ENCODE data around the gene SRSF12.

The SRSF12 gene

GRCh38 chr6:89050697-89051096 lies 67.2 kb downstream of the SRSF12 start:
- H3K27me3 ChIP-seq (replicated peaks; ENCODE audit: insufficient read depth, low read length): no peaks in the 10 kb centered on the region
- H3K79me2 ChIP-seq (ENCODE audit: low read length): no peaks in the 10 kb centered on the region
- no peak overlapping the region for H2AFZ ChIP-seq (ENCODE audit: low read length)
- no peak for DNase-seq
- no peaks in the 10 kb centered on the region for H4K20me1 ChIP-seq (ENCODE audit: insufficient read depth, low read length)
- H3F3A ChIP-seq (ENCODE audit: insufficient read depth, low read length): no peaks in the 10 kb centered on the region
- TF ChIP-seq EZH2phosphoT487 (IDR thresholded peaks at IDR 0.05; ENCODE audit: low read length) (no peak), EZH2 (optimal IDR thresholded peaks at IDR 0.05; ENCODE audit: low read depth, low read length) (no peak), CTCF (IDR thresholded peaks at IDR 0.05; ENCODE audit: low read length) (no peak)
- no peaks in the 10 kb centered on the region for H3K36me3 ChIP-seq (replicated peaks; ENCODE audit: insufficient read depth, low read length)
- no peak overlapping the region for H3K9ac ChIP-seq (ENCODE audit: low read length)
- no peak overlapping the region for H3K4me2 ChIP-seq (ENCODE audit: low read depth, low read length)
- H3K27ac ChIP-seq (ENCODE audit: low read length): no peak overlapping the region
- no peaks in the 10 kb centered on the region for H3K4me1 ChIP-seq (ENCODE audit: low read length)
- no peak overlapping the region for H3K4me3 ChIP-seq (ENCODE audit: low read length)
- H3K9me3 ChIP-seq (replicated peaks; ENCODE audit: insufficient read depth, low read length): no peaks in the 10 kb centered on the region
- H3K9me2 ChIP-seq (replicated peaks; ENCODE audit: insufficient read depth, low read length): no peaks in the 10 kb centered on the region

GRCh38 chr6:89050155-89050554 lies 67.7 kb downstream of the SRSF12 start:
- Histone ChIP-seq H3K9ac (ENCODE audit: low read length) (no peak overlapping the region), H3K9me2 (replicated peaks; ENCODE audit: insufficient read depth, low read length) (no peaks in the 10 kb centered on the region), H3K4me1 (ENCODE audit: low read length) (no peaks in the 10 kb centered on the region), H3K27ac (ENCODE audit: low read length) (no peak overlapping the region), H3K27me3 (replicated peaks; ENCODE audit: insufficient read depth, low read length) (no peaks in the 10 kb centered on the region), H2AFZ (ENCODE audit: low read length) (no peak overlapping the region), H3K79me2 (ENCODE audit: low read length) (no peaks in the 10 kb centered on the region), H3F3A (ENCODE audit: insufficient read depth, low read length) (no peaks in the 10 kb centered on the region), H3K4me2 (ENCODE audit: low read depth, low read length) (no peak overlapping the region), H3K9me3 (replicated peaks; ENCODE audit: insufficient read depth, low read length) (no peaks in the 10 kb centered on the region), H3K36me3 (replicated peaks; ENCODE audit: insufficient read depth, low read length) (no peaks in the 10 kb centered on the region), H4K20me1 (ENCODE audit: insufficient read depth, low read length) (no peaks in the 10 kb centered on the region), H3K4me3 (ENCODE audit: low read length) (no peak overlapping the region)
- DNase-seq: no peak
- TF ChIP-seq EZH2phosphoT487 (IDR thresholded peaks at IDR 0.05; ENCODE audit: low read length) (no peak), EZH2 (optimal IDR thresholded peaks at IDR 0.05; ENCODE audit: low read depth, low read length) (no peak), CTCF (IDR thresholded peaks at IDR 0.05; ENCODE audit: low read length) (no peak)

- Histone ChIP-seq H3K4me3 (ENCODE audit: low read length) (no peak overlapping the region), H3K9me2 (replicated peaks; ENCODE audit: insufficient read depth, low read length) (no peaks in the 10 kb centered on the region), H3K27ac (ENCODE audit: low read length) (no peak overlapping the region), H4K20me1 (ENCODE audit: insufficient read depth, low read length) (no peaks in the 10 kb centered on the region), H3K9me3 (replicated peaks; ENCODE audit: insufficient read depth, low read length) (no peaks in the 10 kb centered on the region), H3K4me2 (ENCODE audit: low read depth, low read length) (no peak overlapping the region), H3K36me3 (replicated peaks; ENCODE audit: insufficient read depth, low read length) (no peaks in the 10 kb centered on the region), H3K79me2 (ENCODE audit: low read length) (no peaks in the 10 kb centered on the region), H2AFZ (ENCODE audit: low read length) (no peak overlapping the region), H3K9ac (ENCODE audit: low read length) (no peak overlapping the region), H3K27me3 (replicated peaks; ENCODE audit: insufficient read depth, low read length) (no peaks in the 10 kb centered on the region), H3K4me1 (ENCODE audit: low read length) (no peaks in the 10 kb centered on the region), H3F3A (ENCODE audit: insufficient read depth, low read length) (no peaks in the 10 kb centered on the region)
- DNase-seq: no peak
- TF ChIP-seq EZH2 (optimal IDR thresholded peaks at IDR 0.05; ENCODE audit: low read depth, low read length) (no peak), EZH2phosphoT487 (IDR thresholded peaks at IDR 0.05; ENCODE audit: low read length) (no peak), CTCF (IDR thresholded peaks at IDR 0.05; ENCODE audit: low read length) (no peak)
Measured at GRCh38 chr6:89048985-89049384, 68.9 kb downstream of the SRSF12 start.

Data from MM.1S (cell line).